MM.1S (cell line): ENCODE data around the gene RNU6-1.

Experiments
- DNase-seq: peaks from one replicate; pipeline ENCODE4 v3.0.0-alpha.2; 2015
- H2AFZ ChIP-seq: fragments of 300-600 bp; sonication (generic); 2 replicates; pipeline ENCODE4 v1.6.0; 2016; ENCODE audit warnings: antibody characterized with exemption, low read length
- H3F3A ChIP-seq: fragments of 300-600 bp; sonication (generic); 2 replicates; pipeline ENCODE4 v1.6.1; 2016; ENCODE audit warnings: mild to moderate bottlenecking, antibody characterized with exemption, low read length, moderate library complexity, mixed read lengths; ENCODE audit not compliant: insufficient read depth
- H3K27ac ChIP-seq: fragments of 300-600 bp; sonication (generic); 2 replicates; pipeline ENCODE4 v1.5.1; 2016; ENCODE audit warnings: mild to moderate bottlenecking, low read length
- H3K27me3 ChIP-seq: fragments of 300-600 bp; sonication (generic); replicated peaks from 2 replicates; pipeline ENCODE4 v1.6.0; 2016; ENCODE audit warnings: low read length; ENCODE audit not compliant: insufficient read depth
- H3K36me3 ChIP-seq: fragments of 300-600 bp; sonication (generic); replicated peaks from 2 replicates; pipeline ENCODE4 v1.6.1; 2016; ENCODE audit warnings: mild to moderate bottlenecking, low read length, mixed read lengths; ENCODE audit not compliant: insufficient read depth
- H3K4me1 ChIP-seq: fragments of 300-600 bp; sonication (generic); 2 replicates; pipeline ENCODE4 v1.6.1; 2016; ENCODE audit warnings: low read length, mixed read lengths
- H3K4me2 ChIP-seq: fragments of 300-600 bp; sonication (generic); 2 replicates; pipeline ENCODE4 v1.6.0; 2016; ENCODE audit warnings: low read depth, low read length
- H3K4me3 ChIP-seq: fragments of 300-600 bp; sonication (generic); 2 replicates; pipeline ENCODE4 v1.5.1; 2016; ENCODE audit warnings: low read length, mixed read lengths
- H3K79me2 ChIP-seq: fragments of 300-600 bp; sonication (generic); 2 replicates; pipeline ENCODE4 v1.6.1; 2016; ENCODE audit warnings: mixed run types, low read length, mixed read lengths
- H3K9ac ChIP-seq: fragments of 300-600 bp; sonication (generic); 2 replicates; pipeline ENCODE4 v1.6.1; 2016; ENCODE audit warnings: low read length, mixed read lengths
- H3K9me2 ChIP-seq: fragments of 300-600 bp; sonication (generic); replicated peaks from 2 replicates; pipeline ENCODE4 v1.6.1; 2016; ENCODE audit warnings: mild to moderate bottlenecking, low read length, mixed read lengths; ENCODE audit not compliant: insufficient read depth
- H3K9me3 ChIP-seq: fragments of 300-600 bp; sonication (generic); replicated peaks from 2 replicates; pipeline ENCODE4 v1.6.1; 2016; ENCODE audit warnings: mild to moderate bottlenecking, low read length, mixed read lengths; ENCODE audit not compliant: insufficient read depth
- H4K20me1 ChIP-seq: fragments of 300-600 bp; sonication (generic); 2 replicates; pipeline ENCODE4 v1.6.1; 2016; ENCODE audit warnings: mild to moderate bottlenecking, low read length, moderate library complexity, mixed read lengths; ENCODE audit not compliant: insufficient read depth
- CTCF ChIP-seq: fragments of 300-600 bp; sonication (generic); IDR thresholded peaks from 2 replicates; pipeline ENCODE4 v1.5.1; 2016; ENCODE audit warnings: antibody characterized with exemption, low read length, mixed read lengths
- EZH2 ChIP-seq: fragments of 300-600 bp; sonication (generic); optimal IDR thresholded peaks from 2 replicates; pipeline ENCODE3; 2017; ENCODE audit warnings: low read depth, mild to moderate bottlenecking, antibody characterized with exemption, low read length, mixed read lengths
- EZH2phosphoT487 ChIP-seq: fragments of 300-600 bp; sonication (generic); IDR thresholded peaks from 2 replicates; pipeline ENCODE4 v1.6.1; 2018; ENCODE audit warnings: antibody characterized with exemption, low read length

The RNU6-1 gene

GRCh38 chr15:67803996-67804843, 35.6 kb downstream of the RNU6-1 start:
- no peaks in the 10 kb centered on the region for H3K9me3 ChIP-seq
- no peak overlapping the region for H3K9ac ChIP-seq
- H3K36me3 ChIP-seq: no peaks in the 10 kb centered on the region
- no peaks in the 10 kb centered on the region for H3K79me2 ChIP-seq
- H3K4me3 ChIP-seq: no peak overlapping the region
- no peaks in the 10 kb centered on the region for H3K4me1 ChIP-seq
- no peaks in the 10 kb centered on the region for H4K20me1 ChIP-seq
- DNase-seq: no peak
- H3F3A ChIP-seq: no peaks in the 10 kb centered on the region
- no peaks in the 10 kb centered on the region for H3K9me2 ChIP-seq
- no peak overlapping the region for H3K27ac ChIP-seq
- no peaks in the 10 kb centered on the region for H3K27me3 ChIP-seq
- TF ChIP-seq EZH2phosphoT487 (no peak), CTCF (no peak), EZH2 (no peak)
- H3K4me2 ChIP-seq: no peak overlapping the region
- H2AFZ ChIP-seq: no peak overlapping the region

GRCh38 chr15:67803299-67803698, 36.5 kb downstream of the RNU6-1 start:
- H3K79me2 ChIP-seq: no peaks in the 10 kb centered on the region
- H3K9me3 ChIP-seq: no peaks in the 10 kb centered on the region
- DNase-seq: no peak
- H3K4me3 ChIP-seq: no peak overlapping the region
- H4K20me1 ChIP-seq: no peaks in the 10 kb centered on the region
- H3K9me2 ChIP-seq: no peaks in the 10 kb centered on the region
- H2AFZ ChIP-seq: no peak overlapping the region
- no peaks in the 10 kb centered on the region for H3K27me3 ChIP-seq
- H3K27ac ChIP-seq: no peak overlapping the region
- no peaks in the 10 kb centered on the region for H3F3A ChIP-seq
- H3K4me2 ChIP-seq: no peak overlapping the region
- H3K36me3 ChIP-seq: no peaks in the 10 kb centered on the region
- TF ChIP-seq CTCF (no peak), EZH2phosphoT487 (no peak), EZH2 (no peak)
- H3K9ac ChIP-seq: no peak overlapping the region
- no peaks in the 10 kb centered on the region for H3K4me1 ChIP-seq

- no peak overlapping the region for H3K9ac ChIP-seq
- H3K36me3 ChIP-seq: no peaks in the 10 kb centered on the region
- H3K27ac ChIP-seq: no peak overlapping the region
- H3K4me2 ChIP-seq: no peak overlapping the region
- H4K20me1 ChIP-seq: no peaks in the 10 kb centered on the region
- no peaks in the 10 kb centered on the region for H3K9me3 ChIP-seq
- H3K4me1 ChIP-seq: no peaks in the 10 kb centered on the region
- no peaks in the 10 kb centered on the region for H3K79me2 ChIP-seq
- no peaks in the 10 kb centered on the region for H3K9me2 ChIP-seq
- no peak overlapping the region for H3K4me3 ChIP-seq
- TF ChIP-seq EZH2 (no peak), CTCF (no peak), EZH2phosphoT487 (no peak)
- H2AFZ ChIP-seq: no peak overlapping the region
- H3K27me3 ChIP-seq: no peaks in the 10 kb centered on the region
- DNase-seq: no peak
- no peaks in the 10 kb centered on the region for H3F3A ChIP-seq
These were observed 37.6 kb downstream of the RNU6-1 start for GRCh38 chr15:67801926-67802914.
